ENCODE data around the gene GTF3C4. TPM values are rescaled to one million over a fixed set of nuclear protein-coding genes. Genes with fewer than 3 reads are reported as not detected.

GTF3C4 gene
- total and polyA plus RNA-seq, 2 of the 8 experiments (the other 6 are each of a cell fraction or from before 2014, with no cell fraction given): 6.8 to 39.2 TPM

DNA sequence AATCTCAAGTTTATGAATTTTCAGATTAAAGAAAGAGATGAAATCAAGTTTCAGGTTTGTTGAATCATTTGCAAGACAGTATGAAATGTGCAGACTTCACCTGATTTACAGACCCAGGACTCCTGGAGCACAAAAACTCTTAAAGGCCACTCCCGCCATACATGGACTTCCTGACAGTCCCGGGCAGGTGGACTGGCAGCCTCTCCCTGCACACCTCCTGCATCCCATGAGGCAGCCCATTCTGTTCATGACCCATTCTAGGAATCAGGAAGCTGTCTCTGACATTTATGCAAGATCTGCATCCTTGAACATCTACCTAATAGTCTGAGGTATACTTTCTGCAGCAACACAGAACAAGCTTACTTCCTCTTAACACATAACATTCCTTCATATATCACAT is 6.4 kb upstream of the GTF3C4 start:
- no peaks in the 10 kb centered on the region for H3K9me3 ChIP-seq (ENCODE audit: insufficient read depth in 2 of 2, low read depth in 1 of 2, low read length in 1 of 2)
- H2AFZ ChIP-seq (ENCODE audit: low read length): no peak overlapping the region
- 86% methylated on average over 2 of the region's 2 CpGs; no CpG with 5 or more reads in 1 of the 2 experiments for WGBS, 2 experiments (ENCODE audit: extremely low coverage in 1 of 2, insufficient coverage in 1 of 2, insufficient read length in 1 of 2, insufficient replicate concordance in 2 of 2, low coverage in 1 of 2, low lambda C conversion rate in 2 of 2, missing lambda C conversion rate in 1 of 2)
- DNase-seq (ENCODE audit: low read depth in 1 of 2, low spot score in 2 of 2) (no peak), FAIRE-seq (no peak)
- H3K36me3 ChIP-seq (ENCODE audit: control insufficient read depth in 2 of 4, insufficient read depth in 4 of 4, low read length in 3 of 4): peaks cover 4 to 27% (median 12%) of the 10 kb centered on the region in 4 experiments
- H4K91ac ChIP-seq (replicated peaks; ENCODE audit: insufficient read length, low read length): no peak overlapping the region
- no peak overlapping the region for H3K9ac ChIP-seq (replicated peaks in 1 of 4; ENCODE audit: extremely low read depth in 1 of 4, low read depth in 3 of 4, low read length in 3 of 4)
- no peak overlapping the region for H3K14ac ChIP-seq (ENCODE audit: insufficient read length)
- H3K79me1 ChIP-seq (ENCODE audit: low read depth, low read length): peaks cover 8% of the 10 kb centered on the region
- no peak overlapping the region for H2AK5ac ChIP-seq (ENCODE audit: low read depth, low read length)
- peaks cover 5 to 69% of the 10 kb centered on the region in 2 experiments for H3K79me2 ChIP-seq (ENCODE audit: control insufficient read depth in 1 of 2, insufficient read depth in 2 of 2, low read length in 2 of 2)
- H2BK120ac ChIP-seq (replicated peaks; ENCODE audit: low read depth, low read length): no peak overlapping the region
- no peak overlapping the region for H2BK20ac ChIP-seq (ENCODE audit: low read length)
- no peak overlapping the region for H2BK5ac ChIP-seq (ENCODE audit: low read depth, low read length)
- H3K23me2 ChIP-seq (ENCODE audit: low read depth, low read length): no peaks in the 10 kb centered on the region
- H4K5ac ChIP-seq (ENCODE audit: insufficient read length, low read depth, low read length): no peak overlapping the region
- CTCF ChIA-PET (ENCODE audit: partially characterized antibody): interaction anchor here (0.5 to 1.8 kb wide), 6 partner anchors 10 to 205 kb away, joined by 3 to 8 read pairs (median 4); no protein-coding TSS in a partner anchor
- H3K18ac ChIP-seq (ENCODE audit: extremely low read depth, low read length): no peak overlapping the region
- H3K56ac ChIP-seq (replicated peaks; ENCODE audit: insufficient read length, low read depth, low read length): no peak overlapping the region
- H4K8ac ChIP-seq (ENCODE audit: extremely low read depth, insufficient read depth, low read length): no peak overlapping the region
- H3K4me1 ChIP-seq (replicated peaks in 1 of 4; ENCODE audit: control insufficient read depth in 3 of 4, insufficient read depth in 4 of 4, low read length in 3 of 4): peaks cover 2 to 11% (median 5%) of the 10 kb centered on the region in 4 experiments; a peak in 5 of 7 replicates
- H3K4me3 ChIP-seq (ENCODE audit: extremely low read depth in 1 of 4, insufficient read depth in 2 of 4, low read depth in 3 of 4, low read length in 4 of 4): peak overlapping the region in 1 of 4 experiments; percentile 11; a peak in 1 of 8 replicates
- H3K27me3 ChIP-seq (replicated peaks in 1 of 4; ENCODE audit: control insufficient read depth in 3 of 4, extremely low read depth in 1 of 4, insufficient read depth in 3 of 4, low read length in 3 of 4): no peaks in the 10 kb centered on the region
- POLR2A ChIA-PET (ENCODE audit: partially characterized antibody): interaction anchor here (1.6 kb wide), 1 partner anchor 7 kb away, joined by 4 read pairs; no protein-coding TSS in a partner anchor
- no peak overlapping the region for H2BK15ac ChIP-seq (ENCODE audit: low read length)
- no peak overlapping the region; a peak in 1 of 4 replicates for H3K4me2 ChIP-seq (ENCODE audit: insufficient read depth in 1 of 2, low read depth in 2 of 2, low read length in 2 of 2)
- H2BK12ac ChIP-seq (ENCODE audit: low read depth, low read length): no peak overlapping the region; the same call in 1 of the 2 replicates
- H3K4ac ChIP-seq (replicated peaks; ENCODE audit: insufficient read length, low read depth, low read length): no peak overlapping the region
- H3K23ac ChIP-seq (ENCODE audit: insufficient read length): no peak overlapping the region
- H4K20me1 ChIP-seq (replicated peaks in 1 of 2; ENCODE audit: control insufficient read depth in 1 of 2, insufficient read depth in 2 of 2, low read length in 2 of 2): peaks cover 2 to 6% of the 10 kb centered on the region in 2 experiments
- H3K27ac ChIP-seq (ENCODE audit: low read depth, low read length): no peak overlapping the region
- TF ChIP-seq NANOG (IDR thresholded peaks at IDR 0.05; ENCODE audit: insufficient read depth, low read depth, low read length, poor library complexity, severe bottlenecking) (no peak), KDM1A (IDR thresholded peaks at IDR 0.05; ENCODE audit: borderline replicate concordance, low read length) (no peak), SUZ12 (IDR thresholded peaks at IDR 0.05; ENCODE audit: low read length) (no peak), EZH2 (IDR thresholded peaks at IDR 0.05; ENCODE audit: low read depth, low read length, severe bottlenecking) (no peak), RXRA (IDR thresholded peaks at IDR 0.05; ENCODE audit: insufficient read depth, low read depth, low read length) (no peak), FOSL1 (IDR thresholded peaks at IDR 0.05; ENCODE audit: insufficient read depth, low read depth, low read length) (no peak), GABPA (IDR thresholded peaks at IDR 0.05; ENCODE audit: borderline replicate concordance, insufficient read depth, low read length) (no peak), POLR2A (IDR thresholded peaks at IDR 0.05; ENCODE audit: control extremely low read depth in 1 of 2, low read depth in 2 of 2, low read length in 2 of 2) (no peak), CHD1 (IDR thresholded peaks at IDR 0.05; ENCODE audit: low read depth, low read length) (no peak), NRF1 (IDR thresholded peaks at IDR 0.05; ENCODE audit: low read depth, low read length) (no peak), POU5F1 (IDR thresholded peaks at IDR 0.05; ENCODE audit: low read depth, low read length) (no peak), CEBPB (IDR thresholded peaks at IDR 0.05; ENCODE audit: low read depth, low read length) (no peak), TAF1 (IDR thresholded peaks at IDR 0.05; ENCODE audit: low read depth, low read length) (no peak), RNF2 (IDR thresholded peaks at IDR 0.05; ENCODE audit: borderline replicate concordance, low read depth, low read length, missing control alignments, poor library complexity, severe bottlenecking) (no peak)

Measured in H1 (cell line).